ENCODE data around the gene SIK3. TPM values are rescaled to one million over a fixed set of nuclear protein-coding genes. Genes with fewer than 3 reads are reported as not detected.

The SIK3 gene
- total RNA-seq, 4 donors from 2014 or later: 31.7 to 56.1 (median 45.3) TPM

DNA sequence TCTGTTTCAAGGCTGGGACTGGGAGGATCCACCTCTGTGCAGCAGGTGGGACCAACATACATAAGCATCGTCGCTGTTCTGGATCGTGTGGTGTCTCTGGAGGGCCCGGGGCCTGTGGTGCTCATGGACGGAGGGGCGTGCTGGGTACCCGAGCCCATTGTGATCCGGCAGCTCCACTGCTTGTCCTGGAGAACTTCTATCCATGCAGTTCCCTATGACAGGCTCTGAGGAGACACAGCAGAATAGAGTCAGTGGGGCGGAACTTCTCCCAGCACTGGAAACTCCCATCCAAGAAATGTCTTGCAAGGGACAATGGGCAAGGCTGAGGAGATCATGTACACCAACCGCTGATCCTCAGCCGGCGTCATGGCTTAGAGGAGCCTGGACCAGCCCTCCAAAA is 249.2 kb downstream of the SIK3 start:
- H3K27me3 ChIP-seq: no peaks in the 10 kb centered on the region
- H3K36me3 ChIP-seq: peaks cover 0 to 79% of the 10 kb centered on the region in 2 donors
- no peak for ATAC-seq
- WGBS, 2 donors (ENCODE audit: low coverage in 1 of 2): 90% methylated on average over 8 of the region's 12 CpGs; no CpG with 5 or more reads in 1 of the 2 donors
- H3K27ac ChIP-seq: no peak overlapping the region
- H3K4me1 ChIP-seq: peaks cover 0 to 21% (median 0%) of the 10 kb centered on the region in 3 donors
- H3K4me3 ChIP-seq: no peak overlapping the region
- no peaks in the 10 kb centered on the region for H3K9me3 ChIP-seq
- TF ChIP-seq, protein P1, sequence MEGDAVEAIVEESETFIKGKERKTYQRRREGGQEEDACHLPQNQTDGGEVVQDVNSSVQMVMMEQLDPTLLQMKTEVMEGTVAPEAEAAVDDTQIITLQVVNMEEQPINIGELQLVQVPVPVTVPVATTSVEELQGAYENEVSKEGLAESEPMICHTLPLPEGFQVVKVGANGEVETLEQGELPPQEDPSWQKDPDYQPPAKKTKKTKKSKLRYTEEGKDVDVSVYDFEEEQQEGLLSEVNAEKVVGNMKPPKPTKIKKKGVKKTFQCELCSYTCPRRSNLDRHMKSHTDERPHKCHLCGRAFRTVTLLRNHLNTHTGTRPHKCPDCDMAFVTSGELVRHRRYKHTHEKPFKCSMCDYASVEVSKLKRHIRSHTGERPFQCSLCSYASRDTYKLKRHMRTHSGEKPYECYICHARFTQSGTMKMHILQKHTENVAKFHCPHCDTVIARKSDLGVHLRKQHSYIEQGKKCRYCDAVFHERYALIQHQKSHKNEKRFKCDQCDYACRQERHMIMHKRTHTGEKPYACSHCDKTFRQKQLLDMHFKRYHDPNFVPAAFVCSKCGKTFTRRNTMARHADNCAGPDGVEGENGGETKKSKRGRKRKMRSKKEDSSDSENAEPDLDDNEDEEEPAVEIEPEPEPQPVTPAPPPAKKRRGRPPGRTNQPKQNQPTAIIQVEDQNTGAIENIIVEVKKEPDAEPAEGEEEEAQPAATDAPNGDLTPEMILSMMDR (IDR thresholded peaks at IDR 0.05): no peak
- TF ChIP-seq POLR2A (IDR thresholded peaks at IDR 0.05): no peak
- TF ChIP-seq EP300 (IDR thresholded peaks at IDR 0.05): no peak
- no peak for TF ChIP-seq POLR2AphosphoS5 (IDR thresholded peaks at IDR 0.05)

GRCh38 chr11:116847612-116848011 is 250.6 kb downstream of the SIK3 start:
- ATAC-seq: no peak
- no peaks in the 10 kb centered on the region for H3K27me3 ChIP-seq
- TF ChIP-seq, protein P1 (IDR thresholded peaks at IDR 0.05): no peak
- TF ChIP-seq EP300 (IDR thresholded peaks at IDR 0.05) (no peak), POLR2AphosphoS5 (IDR thresholded peaks at IDR 0.05) (no peak)
- no peaks in the 10 kb centered on the region for H3K9me3 ChIP-seq
- H3K36me3 ChIP-seq: peaks cover 0 to 85% of the 10 kb centered on the region in 2 donors
- no peak overlapping the region for H3K27ac ChIP-seq
- H3K4me1 ChIP-seq: peaks cover 0 to 9% (median 0%) of the 10 kb centered on the region in 3 donors
- no peak overlapping the region for H3K4me3 ChIP-seq
- no CpG with 5 or more reads among the region's 4 CpGs for WGBS, 2 donors (ENCODE audit: low coverage in 1 of 2)

DNA sequence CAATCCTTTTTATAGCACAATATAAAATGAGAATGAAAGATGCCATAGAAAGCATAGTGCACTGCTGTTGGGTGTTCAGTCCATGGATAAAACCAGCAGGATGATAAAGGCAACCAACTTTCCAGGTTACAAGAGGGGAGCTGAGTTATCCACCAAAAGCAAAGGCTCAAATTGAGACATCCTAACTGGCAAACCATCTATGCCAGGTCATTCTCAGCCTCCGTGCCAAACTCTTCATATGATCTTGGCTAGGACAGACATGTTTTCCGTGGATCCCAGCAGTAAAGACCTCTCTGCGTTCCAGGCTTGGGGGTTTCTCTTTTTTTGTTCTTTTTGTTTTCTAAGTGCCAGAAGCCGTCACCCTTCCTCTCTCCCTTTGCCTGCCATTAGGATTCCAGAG is 253.5 kb downstream of the SIK3 start:
- Histone ChIP-seq H3K36me3 (peaks cover 0 to 68% of the 10 kb centered on the region in 2 donors), H3K27ac (no peak overlapping the region)
- WGBS, 2 donors (ENCODE audit: low coverage in 1 of 2): 72 to 81% methylated on average over 3 to 4 of the region's 4 CpGs

DNA sequence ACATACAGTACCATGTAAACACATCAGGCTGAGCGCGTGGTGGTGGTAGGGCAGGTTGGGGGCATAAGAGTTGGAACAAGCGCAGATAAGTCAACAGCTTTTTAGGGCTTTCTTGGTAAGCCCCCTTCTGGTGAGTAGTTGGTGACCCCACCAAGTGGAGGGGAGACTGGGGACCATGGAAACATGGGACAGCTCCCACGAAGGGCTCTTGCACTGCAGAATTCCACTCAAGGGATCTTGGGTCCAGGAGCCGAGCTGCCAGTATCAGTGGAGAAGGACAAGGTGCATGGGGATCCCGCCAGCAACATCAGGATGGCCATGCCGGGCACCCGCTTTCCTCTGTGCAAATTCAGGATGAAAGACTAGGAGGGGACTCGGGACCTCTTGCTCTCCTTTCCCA is 254.6 kb downstream of the SIK3 start:
- H3K9me3 ChIP-seq: no peaks in the 10 kb centered on the region
- no peak overlapping the region for H3K4me3 ChIP-seq
- 80 to 96% methylated on average over 1 to 4 of the region's 9 CpGs for WGBS, 2 donors (ENCODE audit: low coverage in 1 of 2)
- H3K36me3 ChIP-seq: peaks cover 0 to 57% of the 10 kb centered on the region in 2 donors
- no peak for ATAC-seq
- H3K4me1 ChIP-seq: peaks cover 0 to 5% (median 0%) of the 10 kb centered on the region in 3 donors
- TF ChIP-seq EP300 (IDR thresholded peaks at IDR 0.05) (no peak), POLR2A (IDR thresholded peaks at IDR 0.05) (no peak), POLR2AphosphoS5 (IDR thresholded peaks at IDR 0.05) (no peak)
- TF ChIP-seq, protein P1 (IDR thresholded peaks at IDR 0.05): no peak
- H3K27me3 ChIP-seq: no peaks in the 10 kb centered on the region
- no peak overlapping the region for H3K27ac ChIP-seq

More for the DNA sequence above, 253.5 kb downstream of the SIK3 start:
- TF ChIP-seq POLR2A (IDR thresholded peaks at IDR 0.05): no peak
- no peak for TF ChIP-seq EP300 (IDR thresholded peaks at IDR 0.05)
- no peak for TF ChIP-seq POLR2AphosphoS5 (IDR thresholded peaks at IDR 0.05)
- TF ChIP-seq, protein P1 (IDR thresholded peaks at IDR 0.05): no peak
- Histone ChIP-seq H3K4me1 (peaks cover 0 to 1% (median 0%) of the 10 kb centered on the region in 3 donors), H3K4me3 (no peak overlapping the region), H3K9me3 (no peaks in the 10 kb centered on the region), H3K27me3 (no peaks in the 10 kb centered on the region)
- no peak for ATAC-seq

DNA sequence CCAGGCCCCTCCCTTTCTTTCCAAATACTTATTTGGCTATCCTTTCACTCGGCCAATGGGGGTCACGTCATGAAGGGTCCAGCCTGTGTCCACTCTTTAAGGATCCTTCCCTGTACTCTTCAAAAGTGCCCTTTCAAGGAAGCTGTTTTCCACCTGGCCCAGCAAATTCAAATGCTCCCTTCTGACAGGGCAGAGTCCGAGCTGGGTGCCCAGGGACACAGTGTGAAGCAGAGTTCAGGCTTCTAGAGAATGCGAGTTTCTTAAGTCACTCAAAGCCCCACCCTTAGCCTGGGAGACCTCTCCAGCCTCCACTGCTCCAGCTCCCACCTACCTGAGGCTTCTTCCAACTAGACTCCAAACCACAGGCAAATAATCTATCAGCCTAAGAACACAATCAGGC is 255.3 kb downstream of the SIK3 start:
- ATAC-seq: no peak
- H3K9me3 ChIP-seq: no peaks in the 10 kb centered on the region
- TF ChIP-seq, protein P1 (IDR thresholded peaks at IDR 0.05): no peak
- TF ChIP-seq EP300 (IDR thresholded peaks at IDR 0.05) (no peak), POLR2A (IDR thresholded peaks at IDR 0.05) (no peak), POLR2AphosphoS5 (IDR thresholded peaks at IDR 0.05) (no peak)
- H3K27me3 ChIP-seq: no peaks in the 10 kb centered on the region
- no peak overlapping the region for H3K4me3 ChIP-seq
- H3K27ac ChIP-seq: no peak overlapping the region
- WGBS, 2 donors (ENCODE audit: low coverage in 1 of 2): 40 to 82% methylated on average over 1 to 3 of the region's 4 CpGs
- peaks cover 0 to 50% of the 10 kb centered on the region in 2 donors for H3K36me3 ChIP-seq
- peaks cover 0 to 5% (median 0%) of the 10 kb centered on the region in 3 donors for H3K4me1 ChIP-seq

Measured in gastroesophageal sphincter (tissue), 4 donors.